ENCODE data around the gene INSYN1. TPM values are rescaled to one million over a fixed set of nuclear protein-coding genes. Genes with fewer than 3 reads are reported as not detected.
"Not testable (repeated sequence)": the region's sequence is repeated elsewhere in the genome, so short reads cannot be mapped to it uniquely, and the experiment has no call there.

The INSYN1 gene
- total RNA-seq, 2 donors from 2014 or later: not detected

DNA sequence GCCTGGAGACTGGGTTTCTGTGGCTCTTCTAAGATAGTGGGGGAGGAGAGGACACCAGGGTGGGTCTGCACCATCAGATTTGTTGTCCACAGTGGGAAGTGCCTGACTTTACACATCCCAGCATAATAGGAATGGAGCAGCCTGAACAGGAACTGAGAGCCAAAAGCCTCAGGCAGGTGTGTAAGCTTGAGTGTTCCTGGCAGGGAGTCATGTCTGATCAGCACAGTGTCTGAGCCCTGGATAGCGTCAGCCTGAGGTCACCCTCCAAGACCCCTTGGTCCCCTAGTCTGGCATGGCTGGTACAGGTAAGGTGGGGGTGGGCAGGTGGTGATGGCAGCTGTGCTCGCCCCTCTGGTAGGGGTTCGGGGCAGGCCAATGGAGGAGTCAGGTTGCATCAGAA lies 20.2 kb downstream of the INSYN1 start:
- Mint-ChIP-seq H3K27me3 (peaks cover 39% of the 10 kb centered on the region), H3K27ac (no peak overlapping the region), H3K4me1 (no peaks in the 10 kb centered on the region), H3K4me3 (no peak overlapping the region), H3K36me3 (ENCODE audit: low read depth) (no peaks in the 10 kb centered on the region)
- no peaks in the 10 kb centered on the region for H3K9me3 ChIP-seq (ENCODE audit: control insufficient read depth, low read length, poor library complexity, severe bottlenecking)
- DNase-seq (no peak), ATAC-seq (no peak)

DNA sequence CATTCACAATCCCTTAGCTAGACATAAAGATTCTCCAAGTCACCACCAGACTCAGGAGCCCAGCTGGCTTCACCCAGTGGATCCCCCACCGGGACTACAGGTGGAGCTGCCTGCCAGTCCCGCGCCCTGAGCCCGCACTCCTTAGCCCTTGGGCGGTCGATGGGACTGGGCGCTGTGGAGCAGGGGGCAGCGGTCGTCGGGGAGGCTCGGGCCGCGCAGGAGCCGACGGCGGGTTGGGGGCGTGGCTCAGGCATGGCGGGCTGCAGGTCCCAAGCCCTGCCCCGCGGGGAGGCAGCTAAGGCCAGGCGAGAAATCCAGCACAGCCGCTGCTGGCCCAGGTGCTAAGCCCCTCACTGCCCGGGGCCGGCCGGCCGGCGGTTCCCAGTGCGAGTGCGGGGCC lies 21.1 kb downstream of the INSYN1 start:
- H3K36me3 Mint-ChIP-seq (ENCODE audit: low read depth); H3K4me3 Mint-ChIP-seq; H3K27ac Mint-ChIP-seq; H3K4me1 Mint-ChIP-seq; DNase-seq; ATAC-seq; H3K9me3 ChIP-seq (ENCODE audit: control insufficient read depth, low read length, poor library complexity, severe bottlenecking): not testable (repeated sequence)
- H3K27me3 Mint-ChIP-seq: peaks cover 38% of the 10 kb centered on the region

DNA sequence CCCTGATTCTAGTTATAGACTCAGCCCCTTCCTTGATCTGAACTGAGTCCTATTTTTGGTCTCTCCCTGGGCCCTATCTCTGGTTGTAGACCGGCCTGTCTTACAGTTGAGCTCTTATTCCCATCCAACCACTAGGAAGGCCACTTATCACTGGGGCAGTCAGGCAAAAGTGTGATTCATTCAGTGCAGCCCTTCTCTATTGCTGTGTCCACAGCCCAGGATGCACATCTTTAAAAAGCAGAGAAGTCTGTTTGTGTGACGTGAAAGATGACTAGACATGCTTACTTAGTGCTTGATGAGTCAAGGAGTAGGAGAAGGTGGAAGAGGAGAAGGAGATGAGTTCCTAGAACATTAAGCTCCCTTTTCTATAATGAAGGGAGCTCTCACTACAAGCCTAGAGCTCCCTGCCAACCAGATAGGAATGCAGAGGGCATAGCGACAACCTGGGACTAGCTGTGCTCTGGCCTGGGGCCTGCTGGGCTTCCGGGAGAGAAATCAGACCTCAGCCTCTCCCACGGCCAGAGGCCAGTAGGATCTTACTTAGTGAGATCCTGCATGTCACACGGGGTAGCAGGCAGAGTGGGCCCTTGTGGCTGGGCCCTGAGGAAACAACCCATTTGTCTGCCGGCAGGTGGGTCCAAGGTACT lies 25.7 kb downstream of the INSYN1 start:
- Mint-ChIP-seq H3K36me3 (ENCODE audit: low read depth) (peaks cover 2% of the 10 kb centered on the region), H3K27ac (no peak overlapping the region), H3K4me3 (no peak overlapping the region), H3K4me1 (peaks cover 2% of the 10 kb centered on the region), H3K27me3 (peaks cover 60% of the 10 kb centered on the region)
- ATAC-seq (no peak), DNase-seq (no peak)
- H3K9me3 ChIP-seq (ENCODE audit: control insufficient read depth, low read length, poor library complexity, severe bottlenecking): no peaks in the 10 kb centered on the region

DNA sequence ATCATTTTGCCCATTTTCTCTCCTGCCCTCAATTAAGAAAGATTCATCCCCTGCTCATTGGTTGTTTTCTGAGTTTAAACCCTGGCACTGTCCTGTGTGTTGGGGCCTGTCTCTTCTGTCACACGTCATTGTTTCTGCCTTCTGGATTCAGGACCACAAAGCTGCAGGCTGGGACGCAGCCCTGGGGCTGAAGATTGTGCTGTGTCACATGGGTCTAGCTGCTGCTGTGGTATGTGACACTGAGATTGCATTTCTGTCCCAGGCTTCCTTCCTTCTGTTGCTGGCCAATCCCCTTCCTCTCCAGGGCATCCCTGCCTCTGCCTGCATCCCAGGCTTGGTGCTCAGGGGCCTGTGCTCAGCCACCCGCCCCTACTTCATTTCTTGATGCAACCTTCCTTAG lies 28.9 kb downstream of the INSYN1 start:
- Mint-ChIP-seq H3K4me1 (peaks cover 2% of the 10 kb centered on the region), H3K36me3 (ENCODE audit: low read depth) (peaks cover 2% of the 10 kb centered on the region), H3K27me3 (peaks cover 79% of the 10 kb centered on the region), H3K4me3 (no peak overlapping the region), H3K27ac (no peak overlapping the region)
- H3K9me3 ChIP-seq (ENCODE audit: control insufficient read depth, low read length, poor library complexity, severe bottlenecking): no peaks in the 10 kb centered on the region
- DNase-seq: no peak
- no peak for ATAC-seq

DNA sequence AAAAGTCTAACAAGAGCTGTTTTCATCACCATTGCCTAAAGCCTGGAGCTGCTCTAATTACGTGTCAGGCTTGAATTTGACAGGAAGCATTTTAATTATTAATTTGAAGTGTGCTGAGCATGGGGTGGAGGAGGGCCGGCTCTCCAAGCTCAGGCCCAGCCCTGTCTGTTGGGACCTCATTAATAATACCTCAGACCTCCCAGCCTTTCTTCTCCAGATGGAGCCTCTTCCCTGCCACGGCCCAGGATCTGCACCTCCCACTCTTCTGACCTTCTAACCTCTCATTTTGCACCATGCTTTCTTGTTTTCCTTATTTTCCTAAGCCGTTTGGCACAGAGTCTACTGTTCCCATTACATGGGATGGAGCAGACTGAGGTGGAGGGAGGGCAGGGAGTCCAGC lies 30.0 kb downstream of the INSYN1 start:
- Mint-ChIP-seq H3K27ac (no peak overlapping the region), H3K4me1 (peaks cover 2% of the 10 kb centered on the region), H3K36me3 (ENCODE audit: low read depth) (peaks cover 2% of the 10 kb centered on the region)

DNA sequence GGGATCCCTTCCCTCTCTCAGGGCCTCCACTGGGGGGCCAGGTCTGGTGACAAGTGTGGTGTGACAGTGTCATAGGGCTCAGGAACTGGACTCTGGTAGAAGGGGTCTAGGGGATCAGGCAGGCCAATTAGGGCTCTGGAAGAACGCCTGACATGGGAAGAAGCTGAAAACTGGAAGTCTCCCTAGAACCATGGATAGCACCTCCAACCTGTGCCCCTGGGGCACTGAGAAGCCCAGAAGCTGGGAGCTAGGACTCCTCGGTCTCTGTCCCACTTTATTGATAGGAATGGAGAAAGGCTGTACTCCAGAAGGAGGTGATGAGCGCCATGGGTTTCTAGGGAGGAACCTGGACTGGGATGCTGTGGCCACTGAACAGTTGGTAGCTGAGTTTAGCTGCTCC lies 30.7 kb downstream of the INSYN1 start:
- peaks cover 2% of the 10 kb centered on the region for H3K4me1 Mint-ChIP-seq
- H3K36me3 Mint-ChIP-seq (ENCODE audit: low read depth): peaks cover 2% of the 10 kb centered on the region
- H3K27ac Mint-ChIP-seq: no peak overlapping the region
- DNase-seq: no peak
- H3K4me3 Mint-ChIP-seq: no peak overlapping the region
- H3K9me3 ChIP-seq (ENCODE audit: control insufficient read depth, low read length, poor library complexity, severe bottlenecking): no peaks in the 10 kb centered on the region
- peaks cover 84% of the 10 kb centered on the region for H3K27me3 Mint-ChIP-seq
- ATAC-seq: no peak

More for the DNA sequence above, 30.0 kb downstream of the INSYN1 start:
- ATAC-seq: no peak
- DNase-seq: no peak
- H3K27me3 Mint-ChIP-seq: peaks cover 86% of the 10 kb centered on the region
- no peaks in the 10 kb centered on the region for H3K9me3 ChIP-seq (ENCODE audit: control insufficient read depth, low read length, poor library complexity, severe bottlenecking)
- H3K4me3 Mint-ChIP-seq: no peak overlapping the region

DNA sequence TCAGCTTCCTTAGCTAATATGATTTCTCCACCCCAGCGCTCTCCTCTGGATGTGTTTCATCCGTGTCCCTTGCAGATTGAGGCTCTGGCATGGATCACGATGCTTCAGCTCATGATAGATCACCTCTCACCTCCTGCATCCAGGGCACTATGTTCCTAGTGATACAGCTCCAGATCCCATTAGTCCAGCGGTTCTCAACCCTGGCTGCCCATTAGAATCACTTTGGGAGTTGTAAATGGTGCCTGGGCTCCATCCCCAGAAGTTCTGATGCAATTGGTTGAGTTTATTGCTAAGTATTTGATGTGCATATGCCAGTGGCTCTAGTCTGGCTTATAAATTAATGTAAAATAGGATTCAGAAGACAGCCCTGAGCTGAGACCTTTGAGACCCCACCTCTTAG lies 34.5 kb downstream of the INSYN1 start:
- H3K4me3 Mint-ChIP-seq: no peak overlapping the region
- H3K27ac Mint-ChIP-seq: no peak overlapping the region
- no peaks in the 10 kb centered on the region for H3K9me3 ChIP-seq (ENCODE audit: control insufficient read depth, low read length, poor library complexity, severe bottlenecking)
- no peak for ATAC-seq
- no peak for DNase-seq
- peaks cover 58% of the 10 kb centered on the region for H3K27me3 Mint-ChIP-seq
- H3K4me1 Mint-ChIP-seq: peaks cover 2% of the 10 kb centered on the region
- H3K36me3 Mint-ChIP-seq (ENCODE audit: low read depth): no peaks in the 10 kb centered on the region

DNA sequence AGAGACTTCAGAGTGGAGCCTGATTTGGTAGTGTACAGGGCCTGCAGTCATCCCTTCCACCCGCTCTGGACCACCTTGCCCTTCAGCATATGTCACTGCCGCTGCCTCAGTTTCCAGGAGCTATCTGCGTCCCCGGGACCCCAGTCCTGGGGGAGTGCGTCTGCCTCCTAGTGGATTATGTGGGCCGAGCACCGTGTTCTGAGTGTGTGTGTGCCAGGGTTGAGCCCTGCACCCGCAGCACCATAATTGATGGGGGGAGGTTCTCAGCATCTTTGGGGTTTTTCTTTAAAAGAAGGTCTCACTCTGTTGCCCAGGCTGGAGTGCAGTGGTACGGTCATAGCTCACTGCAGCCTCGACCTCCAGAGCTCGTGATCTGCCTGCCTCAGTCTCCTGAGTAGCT lies 35.3 kb downstream of the INSYN1 start:
- Mint-ChIP-seq H3K27ac (no peak overlapping the region), H3K4me3 (no peak overlapping the region), H3K36me3 (ENCODE audit: low read depth) (no peaks in the 10 kb centered on the region), H3K27me3 (peaks cover 54% of the 10 kb centered on the region), H3K4me1 (peaks cover 2% of the 10 kb centered on the region)
- DNase-seq (no peak), ATAC-seq (no peak)
- H3K9me3 ChIP-seq (ENCODE audit: control insufficient read depth, low read length, poor library complexity, severe bottlenecking): no peaks in the 10 kb centered on the region

DNA sequence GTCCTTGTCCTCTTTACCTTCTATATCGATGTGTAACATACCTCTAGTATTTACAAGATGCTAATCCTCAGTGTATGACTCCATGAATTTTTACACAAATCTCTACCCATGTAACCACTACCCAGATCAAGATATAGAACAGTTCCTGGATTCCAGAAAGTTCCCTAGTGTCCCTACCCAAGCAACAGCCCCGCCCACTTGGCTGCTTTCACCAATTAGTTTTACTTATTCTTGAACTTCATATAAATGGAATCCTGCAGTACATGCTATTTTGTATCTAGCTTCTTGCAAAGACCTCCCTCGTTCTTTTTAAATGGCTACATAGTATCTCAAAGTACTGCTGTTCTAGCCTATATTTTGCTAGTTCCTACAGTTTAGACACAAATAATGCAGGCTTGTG lies 35.9 kb downstream of the INSYN1 start:
- no peak overlapping the region for H3K4me3 Mint-ChIP-seq
- ATAC-seq (no peak), DNase-seq (no peak)
- H3K4me1 Mint-ChIP-seq: peaks cover 2% of the 10 kb centered on the region
- no peak overlapping the region for H3K27ac Mint-ChIP-seq
- H3K36me3 Mint-ChIP-seq (ENCODE audit: low read depth): no peaks in the 10 kb centered on the region
- no peaks in the 10 kb centered on the region for H3K9me3 ChIP-seq (ENCODE audit: control insufficient read depth, low read length, poor library complexity, severe bottlenecking)
- H3K27me3 Mint-ChIP-seq: peaks cover 54% of the 10 kb centered on the region

DNA sequence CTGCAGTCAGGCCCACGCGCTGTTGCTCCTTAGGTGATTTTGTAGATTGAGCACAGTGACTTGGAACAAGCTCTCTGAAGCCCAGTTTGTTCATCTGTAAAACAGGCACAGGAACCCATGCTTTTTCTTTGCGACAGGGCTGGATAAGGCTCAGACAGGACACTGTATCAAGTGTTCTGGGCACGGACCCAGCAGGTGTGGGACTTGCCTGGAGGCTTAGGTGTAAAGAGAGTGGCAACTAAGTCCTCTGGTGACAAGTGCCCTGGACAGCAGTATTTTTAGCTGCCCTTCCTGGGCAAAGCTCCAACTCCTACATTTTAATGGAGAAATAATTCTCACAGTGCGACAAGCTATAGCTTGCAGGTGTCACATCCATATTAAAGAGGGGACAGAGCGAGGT lies 36.7 kb downstream of the INSYN1 start:
- H3K4me1 Mint-ChIP-seq: peaks cover 2% of the 10 kb centered on the region
- ATAC-seq (no peak), DNase-seq (no peak)
- H3K9me3 ChIP-seq (ENCODE audit: control insufficient read depth, low read length, poor library complexity, severe bottlenecking): no peaks in the 10 kb centered on the region
- no peaks in the 10 kb centered on the region for H3K36me3 Mint-ChIP-seq (ENCODE audit: low read depth)
- H3K27ac Mint-ChIP-seq: no peak overlapping the region
- H3K4me3 Mint-ChIP-seq: no peak overlapping the region
- peaks cover 47% of the 10 kb centered on the region for H3K27me3 Mint-ChIP-seq

DNA sequence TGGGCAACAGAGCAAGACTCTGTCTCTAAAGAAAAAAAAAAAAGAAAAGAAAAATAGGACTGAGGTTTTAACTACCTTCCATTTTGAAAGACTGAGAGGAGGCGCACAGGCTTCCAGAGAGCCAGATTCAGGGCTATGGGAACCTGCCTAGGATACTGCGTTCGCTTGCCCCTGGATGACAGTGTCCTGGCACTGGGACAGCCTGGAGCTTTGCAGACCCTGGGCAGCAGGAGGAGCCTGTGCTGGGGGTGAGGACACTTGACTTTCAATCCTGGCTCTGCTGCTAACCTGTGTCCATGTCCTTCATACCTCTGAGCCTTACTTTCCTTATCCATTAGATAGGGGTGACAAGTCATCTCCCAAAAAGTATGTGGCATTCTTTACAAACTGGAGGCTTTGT lies 37.7 kb downstream of the INSYN1 start:
- H3K4me1 Mint-ChIP-seq: peaks cover 2% of the 10 kb centered on the region
- ATAC-seq (no peak), DNase-seq (no peak)
- H3K27ac Mint-ChIP-seq: no peak overlapping the region
- H3K36me3 Mint-ChIP-seq (ENCODE audit: low read depth): no peaks in the 10 kb centered on the region
- peaks cover 40% of the 10 kb centered on the region for H3K27me3 Mint-ChIP-seq
- no peak overlapping the region for H3K4me3 Mint-ChIP-seq
- H3K9me3 ChIP-seq (ENCODE audit: control insufficient read depth, low read length, poor library complexity, severe bottlenecking): no peaks in the 10 kb centered on the region

DNA sequence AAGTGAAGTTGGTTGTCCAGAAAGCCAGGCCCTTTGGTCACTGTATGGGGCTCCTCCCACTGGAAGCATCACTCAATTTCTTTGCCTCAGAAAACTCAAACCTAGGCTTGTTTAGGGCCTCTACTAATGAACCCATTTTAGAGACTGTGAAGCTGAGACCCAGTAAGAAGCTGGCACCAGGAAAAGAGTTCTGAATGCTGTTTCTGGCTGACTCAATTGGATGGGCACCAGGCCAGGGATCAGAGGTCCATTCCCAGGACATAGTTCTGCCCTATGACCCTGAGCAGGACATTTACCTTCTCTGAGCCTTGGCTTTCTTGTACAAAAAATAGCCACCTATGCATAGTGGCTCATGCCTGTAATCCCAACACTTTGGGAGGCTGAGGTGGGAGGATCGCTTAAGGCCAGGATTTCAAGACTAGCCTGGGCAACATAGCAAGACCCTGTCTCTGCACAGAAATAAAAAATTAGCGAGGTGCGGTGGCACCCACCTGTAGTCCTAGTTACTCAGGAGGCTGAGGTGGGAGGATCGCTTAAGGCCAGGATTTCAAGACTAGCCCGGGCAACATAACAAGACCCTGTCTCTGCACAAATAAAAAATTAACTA lies 38.4 kb downstream of the INSYN1 start:
- no peaks in the 10 kb centered on the region for H3K9me3 ChIP-seq (ENCODE audit: control insufficient read depth, low read length, poor library complexity, severe bottlenecking)
- H3K4me1 Mint-ChIP-seq: peaks cover 2% of the 10 kb centered on the region
- no peak overlapping the region for H3K4me3 Mint-ChIP-seq
- DNase-seq (no peak), ATAC-seq (no peak)
- H3K36me3 Mint-ChIP-seq (ENCODE audit: low read depth): no peaks in the 10 kb centered on the region
- peaks cover 34% of the 10 kb centered on the region for H3K27me3 Mint-ChIP-seq
- H3K27ac Mint-ChIP-seq: no peak overlapping the region

DNA sequence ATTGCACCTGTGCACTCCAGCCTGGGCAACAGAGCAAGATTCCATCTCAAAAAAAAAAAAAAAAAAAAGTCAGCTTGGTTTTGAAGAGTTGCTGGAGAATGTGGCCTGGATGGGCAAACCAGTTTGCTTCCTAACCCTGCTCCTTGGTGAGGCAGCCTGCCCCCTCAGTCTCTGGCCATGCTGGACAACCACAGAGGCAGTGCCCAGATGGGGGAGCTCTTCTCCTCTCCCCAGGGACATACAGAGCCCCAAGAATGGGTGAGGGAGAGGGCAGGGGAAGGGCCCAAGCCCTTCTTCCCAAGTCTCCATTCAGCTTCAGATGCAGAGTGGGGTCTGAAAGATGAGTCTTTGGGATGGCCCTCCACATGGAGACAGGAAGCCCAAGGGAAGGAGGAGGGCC lies 41.0 kb downstream of the INSYN1 start:
- DNase-seq (no peak), ATAC-seq (no peak)
- peaks cover 33% of the 10 kb centered on the region for H3K27me3 Mint-ChIP-seq
- no peaks in the 10 kb centered on the region for H3K9me3 ChIP-seq (ENCODE audit: control insufficient read depth, low read length, poor library complexity, severe bottlenecking)
- peaks cover 1% of the 10 kb centered on the region for H3K4me1 Mint-ChIP-seq
- H3K4me3 Mint-ChIP-seq: no peak overlapping the region
- peaks cover 7% of the 10 kb centered on the region for H3K36me3 Mint-ChIP-seq (ENCODE audit: low read depth)
- H3K27ac Mint-ChIP-seq: no peak overlapping the region

DNA sequence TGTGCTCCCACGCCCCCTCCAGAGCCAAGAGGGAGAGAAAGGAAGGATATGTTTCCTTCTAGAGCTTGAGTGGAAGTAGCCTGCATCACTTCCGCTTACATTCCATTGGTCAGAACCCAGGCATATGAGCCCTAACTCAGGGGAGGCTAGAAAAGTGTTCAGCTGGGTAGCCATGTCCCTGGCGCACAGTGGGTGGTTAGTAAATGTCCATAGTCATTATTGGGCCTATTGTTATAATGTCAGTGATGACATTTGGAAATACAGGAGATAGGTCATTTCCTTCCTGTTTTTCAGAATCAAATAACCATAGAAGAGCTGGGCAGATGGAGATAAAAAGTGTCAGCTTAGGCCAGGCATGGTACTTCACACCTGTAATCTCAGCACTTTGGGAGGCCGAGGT lies 41.6 kb downstream of the INSYN1 start:
- H3K9me3 ChIP-seq (ENCODE audit: control insufficient read depth, low read length, poor library complexity, severe bottlenecking): no peaks in the 10 kb centered on the region
- no peak overlapping the region for H3K4me3 Mint-ChIP-seq
- no peak overlapping the region for H3K27ac Mint-ChIP-seq
- DNase-seq (no peak), ATAC-seq (no peak)
- peaks cover 7% of the 10 kb centered on the region for H3K36me3 Mint-ChIP-seq (ENCODE audit: low read depth)
- peaks cover 30% of the 10 kb centered on the region for H3K27me3 Mint-ChIP-seq
- no peaks in the 10 kb centered on the region for H3K4me1 Mint-ChIP-seq

Data from T-helper 17 cell (primary cell).